ENCODE data around the gene TAX1BP1. TPM values are rescaled to one million over a fixed set of nuclear protein-coding genes. Genes with fewer than 3 reads are reported as not detected.
A peak's percentile ranks its signal among the peaks of the same experiment; 100 is the strongest.

TAX1BP1 gene
- total RNA-seq, 1 donor: 112 TPM

- no peak for TF ChIP-seq CTCF (IDR thresholded peaks at IDR 0.05; ENCODE audit: extremely low read depth, low read depth, low read length)
- peaks cover 15% of the 10 kb centered on the region for H3K4me1 ChIP-seq (ENCODE audit: insufficient read depth, low read length)
- H4K20me1 ChIP-seq (ENCODE audit: insufficient read depth, low read length): no peaks in the 10 kb centered on the region
- no peak overlapping the region for H2AFZ ChIP-seq (ENCODE audit: low read length)
- no peaks in the 10 kb centered on the region for H3K27me3 ChIP-seq (ENCODE audit: insufficient read depth, low read length)
- no peak overlapping the region for H3K4me3 ChIP-seq (ENCODE audit: insufficient read depth, low read length)
- H3K79me2 ChIP-seq (ENCODE audit: insufficient read depth, low read length): peaks cover 33% of the 10 kb centered on the region
- peaks cover 16% of the 10 kb centered on the region for H3K36me3 ChIP-seq (ENCODE audit: insufficient read depth, low read length)
- DNase-seq (ENCODE audit: insufficient read length, low spot score, missing footprints): no peak
- H3K4me2 ChIP-seq (ENCODE audit: insufficient read depth, low read length): peak overlapping the region; percentile 19
- peak overlapping the region; percentile 39 for H3K27ac ChIP-seq (ENCODE audit: low read depth, low read length)
- H3K9me3 ChIP-seq (ENCODE audit: low read depth, low read length): no peaks in the 10 kb centered on the region
These were observed 27.4 kb downstream of the TAX1BP1 start for GRCh38 chr7:27767374-27767773.

DNA sequence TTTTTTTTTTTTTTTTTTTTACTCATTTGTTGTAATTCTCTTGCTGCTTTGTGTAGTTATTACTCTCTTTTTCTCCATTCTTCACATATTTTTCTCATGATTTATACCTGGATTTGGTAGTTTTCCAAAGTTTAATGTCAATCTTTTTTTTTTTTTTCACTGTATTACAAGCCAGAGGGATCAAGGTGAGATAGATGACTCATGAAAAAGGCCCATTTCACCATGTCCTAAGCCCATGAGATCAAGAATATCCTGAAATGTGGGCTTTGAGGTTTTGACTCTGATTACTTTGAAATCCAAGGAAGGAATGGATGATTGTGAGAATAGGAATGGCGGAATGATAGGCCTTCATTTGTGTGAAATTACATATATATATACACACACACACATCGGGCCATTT lies 31.1 kb downstream of the TAX1BP1 start:
- TF ChIP-seq CTCF (IDR thresholded peaks at IDR 0.05; ENCODE audit: extremely low read depth, low read depth, low read length): no peak
- H3K9me3 ChIP-seq (ENCODE audit: low read depth, low read length): no peaks in the 10 kb centered on the region
- no peak overlapping the region for H3K4me2 ChIP-seq (ENCODE audit: insufficient read depth, low read length)
- H3K27me3 ChIP-seq (ENCODE audit: insufficient read depth, low read length): no peaks in the 10 kb centered on the region
- peaks cover 4% of the 10 kb centered on the region for H4K20me1 ChIP-seq (ENCODE audit: insufficient read depth, low read length)
- no peak overlapping the region for H2AFZ ChIP-seq (ENCODE audit: low read length)
- no peak overlapping the region for H3K27ac ChIP-seq (ENCODE audit: low read depth, low read length)
- H3K36me3 ChIP-seq (ENCODE audit: insufficient read depth, low read length): peaks cover 16% of the 10 kb centered on the region
- DNase-seq (ENCODE audit: insufficient read length, low spot score, missing footprints): no peak
- peaks cover 12% of the 10 kb centered on the region for H3K4me1 ChIP-seq (ENCODE audit: insufficient read depth, low read length)
- peaks cover 22% of the 10 kb centered on the region for H3K79me2 ChIP-seq (ENCODE audit: insufficient read depth, low read length)
- H3K4me3 ChIP-seq (ENCODE audit: insufficient read depth, low read length): no peak overlapping the region

GRCh38 chr7:27774717-27775328 lies 34.9 kb downstream of the TAX1BP1 start:
- Histone ChIP-seq H3K36me3 (ENCODE audit: insufficient read depth, low read length) (peaks cover 12% of the 10 kb centered on the region), H3K27me3 (ENCODE audit: insufficient read depth, low read length) (no peaks in the 10 kb centered on the region), H3K4me2 (ENCODE audit: insufficient read depth, low read length) (no peak overlapping the region), H3K4me1 (ENCODE audit: insufficient read depth, low read length) (peaks cover under 1% of the 10 kb centered on the region), H2AFZ (ENCODE audit: low read length) (no peak overlapping the region), H3K79me2 (ENCODE audit: insufficient read depth, low read length) (peaks cover 52% of the 10 kb centered on the region), H4K20me1 (ENCODE audit: insufficient read depth, low read length) (peaks cover 4% of the 10 kb centered on the region), H3K27ac (ENCODE audit: low read depth, low read length) (no peak overlapping the region), H3K4me3 (ENCODE audit: insufficient read depth, low read length) (no peak overlapping the region), H3K9me3 (ENCODE audit: low read depth, low read length) (no peaks in the 10 kb centered on the region)
- peak; percentile 80 for TF ChIP-seq CTCF (IDR thresholded peaks at IDR 0.05; ENCODE audit: extremely low read depth, low read depth, low read length)
- peak; percentile 23 for DNase-seq (ENCODE audit: insufficient read length, low spot score, missing footprints)

DNA sequence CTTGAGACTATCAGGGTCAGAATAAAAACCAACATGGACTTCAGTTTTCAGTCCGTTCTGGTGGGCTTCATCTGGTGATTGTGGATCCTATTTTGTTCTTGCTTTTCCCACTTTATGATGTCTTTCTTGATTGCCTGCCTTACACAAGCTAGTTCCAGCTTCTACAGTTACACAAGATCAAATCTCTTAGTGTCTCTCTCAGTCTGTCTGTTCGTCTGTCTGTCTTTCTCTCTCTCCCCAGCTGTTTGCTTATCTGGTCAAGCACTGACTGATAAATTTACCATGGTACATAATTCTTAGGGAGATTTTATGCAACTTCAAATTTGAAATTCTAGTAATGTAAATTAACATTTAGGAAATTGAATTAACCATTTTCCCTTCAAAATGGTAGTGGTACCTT lies 35.8 kb downstream of the TAX1BP1 start:
- Histone ChIP-seq H3K4me3 (ENCODE audit: insufficient read depth, low read length) (no peak overlapping the region), H3K79me2 (ENCODE audit: insufficient read depth, low read length) (peaks cover 55% of the 10 kb centered on the region), H2AFZ (ENCODE audit: low read length) (no peak overlapping the region), H3K4me1 (ENCODE audit: insufficient read depth, low read length) (peaks cover 7% of the 10 kb centered on the region), H3K27ac (ENCODE audit: low read depth, low read length) (no peak overlapping the region), H3K9me3 (ENCODE audit: low read depth, low read length) (no peaks in the 10 kb centered on the region), H3K4me2 (ENCODE audit: insufficient read depth, low read length) (no peak overlapping the region), H4K20me1 (ENCODE audit: insufficient read depth, low read length) (peaks cover 4% of the 10 kb centered on the region), H3K36me3 (ENCODE audit: insufficient read depth, low read length) (peaks cover 6% of the 10 kb centered on the region), H3K27me3 (ENCODE audit: insufficient read depth, low read length) (no peaks in the 10 kb centered on the region)
- DNase-seq (ENCODE audit: insufficient read length, low spot score, missing footprints): no peak
- no peak for TF ChIP-seq CTCF (IDR thresholded peaks at IDR 0.05; ENCODE audit: extremely low read depth, low read depth, low read length)

All from osteoblast (primary cell).